K562 (cell line): ENCODE results near the gene SNAPC3. TPM values are rescaled to one million over a fixed set of nuclear protein-coding genes. Genes with fewer than 3 reads are reported as not detected.
A peak's percentile ranks its signal among the peaks of the same experiment; 100 is the strongest.

Experiments
- CBX1 ChIP-seq: sonication (generic); IDR thresholded peaks from 2 replicates; pipeline ENCODE4 v1.6.1; 2016; ENCODE audit warnings: antibody characterized with exemption, low read depth, mild to moderate bottlenecking
- CEBPG ChIP-seq, 3 experiments: fragments of 200-800 bp in 1 of 3; sonication (Bioruptor generic) in 1 of 3; sonication (generic) in 1 of 3; formaldehyde crosslinking in 1 of 3; IDR thresholded peaks in 2 of 3; conservative IDR thresholded peaks in 1 of 3; 2 replicates each; pipeline versions ENCODE4 v1.6.1 to v1.8.0; 2016 to 2022; ENCODE audit warnings: missing compliant biosample characterization in 2 of 3, missing genetic modification characterization in 2 of 3, mild to moderate bottlenecking in 1 of 3, missing genetic modification reagents in 1 of 3
- CSDE1 ChIP-seq, 2 experiments: fragments of 450-650 bp; IDR thresholded peaks; 2 replicates each; pipeline ENCODE4 v1.6.1; 2016; ENCODE audit warnings: mild to moderate bottlenecking in 1 of 2
- FOS ChIP-seq: IDR thresholded peaks from 3 replicates; pipeline ENCODE4 v1.6.1; 2011; ENCODE audit not compliant: insufficient read length; ENCODE audit errors: extremely low read depth
- FOXJ3 ChIP-seq: sonication (generic); formaldehyde crosslinking; IDR thresholded peaks from 2 replicates; pipeline ENCODE4 v1.4.0; 2020; ENCODE audit warnings: mild to moderate bottlenecking, missing genetic modification reagents
- FOXP1 ChIP-seq: sonication (generic); formaldehyde crosslinking; IDR thresholded peaks from 2 replicates; pipeline ENCODE4 v1.8.0; 2022; ENCODE audit warnings: mild to moderate bottlenecking, missing genetic modification reagents
- MCM2 ChIP-seq: fragments of 450-650 bp; IDR thresholded peaks from 2 replicates; pipeline ENCODE4 v1.6.1; 2017; ENCODE audit warnings: low read depth, mild to moderate bottlenecking
- NR4A1 ChIP-seq, 2 experiments: fragments of 250-450 bp in 1 of 2; fragments of 450-650 bp in 1 of 2; sonication (Bioruptor Pico) in 1 of 2; IDR thresholded peaks; 2 replicates each; pipeline versions ENCODE4 v1.4.0 to v1.6.1; 2016 to 2020; ENCODE audit warnings: mild to moderate bottlenecking in 2 of 2, missing compliant biosample characterization in 1 of 2, missing genetic modification characterization in 1 of 2, moderate library complexity in 1 of 2
- SNRNP70 ChIP-seq: fragments of 200-400 bp; formaldehyde crosslinking; optimal IDR thresholded peaks from 2 replicates; pipeline ENCODE3; 2017; ENCODE audit warnings: low read depth, low read length
- ZNF384 ChIP-seq: IDR thresholded peaks from 2 replicates; pipeline ENCODE4 v1.6.1; 2012; ENCODE audit warnings: low read depth, low read length, improper control_type of control experiment
- polyA plus RNA-seq, 8 experiments: library from polyadenylated mRNA; depleted of rRNA in 4 of 8; stranded (reverse) in 5 of 8; unstranded in 3 of 8; fragments of >200 nt; fragmentation: Nextera tagmentation in 2 of 8; fragmentation: Illumina TruSeq in 1 of 8; extraction: Ambion mirVana in 2 of 8; extraction: Trizol in 1 of 8; gene quantifications; 2 replicates each; pipeline versions ENCODE4 v1.2.1 to v1.2.3, GENCODE V29; 2011 to 2014; ENCODE audit warnings: inconsistent platforms in 1 of 8, missing spikeins in 1 of 8
- total RNA-seq, 7 experiments: library from RNA; depleted of rRNA in 6 of 7; stranded (reverse); fragments of >200 nt in 6 of 7; fragmentation: Illumina TruSeq in 2 of 7; extraction: Trizol in 2 of 7; gene quantifications; 2 replicates each; pipeline versions ENCODE4 v1.2.1 to v1.2.3, GENCODE V29; 2011 to 2021; ENCODE audit warnings: low replicate concordance in 1 of 7
- TF ChIP-seq, protein P1 (sequence below), 2 experiments: fragments of 450-650 bp in 1 of 2; sonication (generic) in 1 of 2; formaldehyde crosslinking in 1 of 2; IDR thresholded peaks; 2 replicates each; pipeline versions ENCODE4 v1.7.1 to v1.9.0; 2016 to 2022; ENCODE audit warnings: inconsistent platforms in 1 of 2, mild to moderate bottlenecking in 1 of 2, missing genetic modification reagents in 1 of 2
- TF ChIP-seq, protein P2 (sequence below): IDR thresholded peaks from 2 replicates; pipeline ENCODE4 v1.6.1; 2014; ENCODE audit warnings: antibody characterized with exemption
- TF ChIP-seq, protein P3 (sequence below): fragments of 250-450 bp; sonication (Bioruptor Pico); IDR thresholded peaks from 2 replicates; pipeline ENCODE4 v1.5.0; 2021

Gene SNAPC3
- total and polyA plus RNA-seq, 9 of the 15 experiments (the other 6 are each of a cell fraction or from before 2014, with no cell fraction given): 2.3 to 38.9 (median 19.8) TPM

DNA sequence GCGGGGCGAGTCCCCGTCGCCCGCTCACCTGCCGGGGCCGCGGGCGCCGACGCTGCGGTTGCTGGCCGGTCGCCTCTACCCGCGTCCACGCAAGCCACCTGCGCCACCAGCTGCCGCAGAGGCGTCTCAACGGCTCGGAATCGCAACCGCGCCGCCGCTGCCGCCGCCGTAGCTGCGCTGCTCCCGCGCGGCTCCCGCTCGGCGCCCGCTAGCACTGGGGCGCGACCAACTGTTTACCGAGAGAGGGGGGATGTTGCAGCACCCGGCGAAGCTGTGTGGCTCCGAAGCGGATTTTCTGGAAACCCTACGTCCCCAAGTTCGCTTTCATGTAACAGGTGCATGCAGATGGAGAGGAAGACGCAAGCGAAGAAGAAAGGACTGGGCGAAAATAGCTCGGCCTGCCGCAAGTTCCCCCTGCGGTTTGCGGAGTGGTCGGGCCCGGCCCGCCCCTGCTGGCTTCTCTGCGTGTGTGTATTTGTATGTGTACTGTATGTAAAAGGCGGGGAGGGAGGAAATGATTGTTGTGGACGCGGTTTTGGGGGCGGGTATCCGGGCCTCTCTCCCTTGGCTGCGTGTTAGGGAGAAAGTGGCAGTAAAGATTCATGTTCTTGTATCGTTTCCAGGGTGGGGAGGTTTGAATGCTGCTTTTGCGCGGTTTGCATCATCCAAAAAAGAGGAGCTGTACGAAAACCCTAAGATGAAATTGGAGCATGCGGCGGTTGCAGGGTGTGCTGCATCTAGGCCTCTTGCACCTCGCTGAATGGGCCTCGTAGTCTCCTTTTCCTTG is 88.3 kb downstream of the SNAPC3 start, which contains the start of gene PSIP1 (continued):
- TF ChIP-seq, protein P1, sequence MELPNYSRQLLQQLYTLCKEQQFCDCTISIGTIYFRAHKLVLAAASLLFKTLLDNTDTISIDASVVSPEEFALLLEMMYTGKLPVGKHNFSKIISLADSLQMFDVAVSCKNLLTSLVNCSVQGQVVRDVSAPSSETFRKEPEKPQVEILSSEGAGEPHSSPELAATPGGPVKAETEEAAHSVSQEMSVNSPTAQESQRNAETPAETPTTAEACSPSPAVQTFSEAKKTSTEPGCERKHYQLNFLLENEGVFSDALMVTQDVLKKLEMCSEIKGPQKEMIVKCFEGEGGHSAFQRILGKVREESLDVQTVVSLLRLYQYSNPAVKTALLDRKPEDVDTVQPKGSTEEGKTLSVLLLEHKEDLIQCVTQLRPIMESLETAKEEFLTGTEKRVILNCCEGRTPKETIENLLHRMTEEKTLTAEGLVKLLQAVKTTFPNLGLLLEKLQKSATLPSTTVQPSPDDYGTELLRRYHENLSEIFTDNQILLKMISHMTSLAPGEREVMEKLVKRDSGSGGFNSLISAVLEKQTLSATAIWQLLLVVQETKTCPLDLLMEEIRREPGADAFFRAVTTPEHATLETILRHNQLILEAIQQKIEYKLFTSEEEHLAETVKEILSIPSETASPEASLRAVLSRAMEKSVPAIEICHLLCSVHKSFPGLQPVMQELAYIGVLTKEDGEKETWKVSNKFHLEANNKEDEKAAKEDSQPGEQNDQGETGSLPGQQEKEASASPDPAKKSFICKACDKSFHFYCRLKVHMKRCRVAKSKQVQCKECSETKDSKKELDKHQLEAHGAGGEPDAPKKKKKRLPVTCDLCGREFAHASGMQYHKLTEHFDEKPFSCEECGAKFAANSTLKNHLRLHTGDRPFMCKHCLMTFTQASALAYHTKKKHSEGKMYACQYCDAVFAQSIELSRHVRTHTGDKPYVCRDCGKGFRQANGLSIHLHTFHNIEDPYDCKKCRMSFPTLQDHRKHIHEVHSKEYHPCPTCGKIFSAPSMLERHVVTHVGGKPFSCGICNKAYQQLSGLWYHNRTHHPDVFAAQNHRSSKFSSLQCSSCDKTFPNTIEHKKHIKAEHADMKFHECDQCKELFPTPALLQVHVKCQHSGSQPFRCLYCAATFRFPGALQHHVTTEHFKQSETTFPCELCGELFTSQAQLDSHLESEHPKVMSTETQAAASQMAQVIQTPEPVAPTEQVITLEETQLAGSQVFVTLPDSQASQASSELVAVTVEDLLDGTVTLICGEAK (IDR thresholded peaks at IDR 0.05): 0 out of 2 replicates have a peak, but pooled peaks have one; percentile 22
- TF ChIP-seq, protein P1 (CRISPR knock-in tag; IDR thresholded peaks at IDR 0.05): no peak
- TF ChIP-seq, protein P2, sequence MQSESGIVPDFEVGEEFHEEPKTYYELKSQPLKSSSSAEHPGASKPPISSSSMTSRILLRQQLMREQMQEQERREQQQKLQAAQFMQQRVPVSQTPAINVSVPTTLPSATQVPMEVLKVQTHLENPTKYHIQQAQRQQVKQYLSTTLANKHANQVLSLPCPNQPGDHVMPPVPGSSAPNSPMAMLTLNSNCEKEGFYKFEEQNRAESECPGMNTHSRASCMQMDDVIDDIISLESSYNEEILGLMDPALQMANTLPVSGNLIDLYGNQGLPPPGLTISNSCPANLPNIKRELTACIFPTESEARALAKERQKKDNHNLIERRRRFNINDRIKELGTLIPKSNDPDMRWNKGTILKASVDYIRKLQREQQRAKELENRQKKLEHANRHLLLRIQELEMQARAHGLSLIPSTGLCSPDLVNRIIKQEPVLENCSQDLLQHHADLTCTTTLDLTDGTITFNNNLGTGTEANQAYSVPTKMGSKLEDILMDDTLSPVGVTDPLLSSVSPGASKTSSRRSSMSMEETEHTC: no peak
- TF ChIP-seq FOXJ3 (CRISPR knock-in tag): no peak
- TF ChIP-seq FOXP1 (CRISPR knock-in tag): peak; percentile 57; the same call in 1 of the 2 replicates
- TF ChIP-seq, protein P3, sequence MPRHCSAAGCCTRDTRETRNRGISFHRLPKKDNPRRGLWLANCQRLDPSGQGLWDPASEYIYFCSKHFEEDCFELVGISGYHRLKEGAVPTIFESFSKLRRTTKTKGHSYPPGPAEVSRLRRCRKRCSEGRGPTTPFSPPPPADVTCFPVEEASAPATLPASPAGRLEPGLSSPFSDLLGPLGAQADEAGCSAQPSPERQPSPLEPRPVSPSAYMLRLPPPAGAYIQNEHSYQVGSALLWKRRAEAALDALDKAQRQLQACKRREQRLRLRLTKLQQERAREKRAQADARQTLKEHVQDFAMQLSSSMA (CRISPR knock-in tag): no peak
- TF ChIP-seq CSDE1 (IDR thresholded peaks at IDR 0.05): no peak
- TF ChIP-seq CBX1: peak; percentile 59; the same call in 1 of the 2 replicates
- TF ChIP-seq FOS: no peak
- TF ChIP-seq ZNF384: no peak
- no peak for TF ChIP-seq MCM2
- no peak for TF ChIP-seq NR4A1 (CRISPR knock-in tag; IDR thresholded peaks at IDR 0.05)
- TF ChIP-seq NR4A1 (tag; IDR thresholded peaks at IDR 0.05): 0 out of 2 replicates have a peak, but pooled peaks have one; percentile 8
- TF ChIP-seq CEBPG (CRISPR knock-in tag; IDR thresholded peaks at IDR 0.05): peak; percentile 64; the same call in 1 of the 2 replicates
- TF ChIP-seq CEBPG (tag; conservative IDR thresholded peaks at IDR 0.05 in 1 of 2, IDR thresholded peaks at IDR 0.05 in 1 of 2): peak; percentile 58 to 67; a peak in 3 of 4 replicates
- no peak for TF ChIP-seq SNRNP70
